Measurements from ENCODE around the gene TTLL7. TPM values are rescaled to one million over a fixed set of nuclear protein-coding genes. Genes with fewer than 3 reads are reported as not detected.

The TTLL7 gene
- polyA plus RNA-seq, 1 donor from 2014 or later = 88.1 TPM

DNA sequence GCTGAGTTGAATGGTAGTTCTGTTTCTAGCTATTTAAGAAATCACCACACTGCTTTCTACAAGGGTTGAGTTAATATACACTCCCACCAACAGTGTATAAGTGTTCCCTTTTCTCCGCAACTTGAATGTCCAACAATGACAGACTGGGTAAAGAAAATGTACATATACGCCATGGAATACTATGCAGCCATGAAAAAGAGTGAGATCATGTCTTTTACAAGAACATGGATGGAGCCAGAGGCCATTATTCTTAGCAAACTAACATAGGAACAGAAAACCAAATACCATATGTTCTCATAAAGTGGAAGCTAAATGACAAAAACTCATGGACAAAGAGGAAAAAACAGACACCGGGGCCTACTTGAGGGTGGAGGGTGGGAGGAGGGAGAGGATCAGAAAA, 14.8 kb upstream of the TTLL7 start:
- Histone ChIP-seq H2AFZ (ENCODE audit: low read depth, low read length) (no peak overlapping the region), H4K20me1 (ENCODE audit: insufficient read depth) (no peaks in the 10 kb centered on the region), H3K9me3 (ENCODE audit: low read length) (no peaks in the 10 kb centered on the region), H3K27me3 (ENCODE audit: insufficient read depth, low read depth, low read length) (no peaks in the 10 kb centered on the region), H3K9me2 (ENCODE audit: insufficient read depth, low read length) (no peaks in the 10 kb centered on the region), H3K36me3 (ENCODE audit: insufficient read depth, low read length) (no peaks in the 10 kb centered on the region), H3F3A (ENCODE audit: insufficient read depth, low read length, poor library complexity, severe bottlenecking) (no peaks in the 10 kb centered on the region), H3K9ac (ENCODE audit: low read length) (no peak overlapping the region), H3K4me3 (ENCODE audit: low read length) (no peak overlapping the region), H3K27ac (ENCODE audit: low read length) (no peak overlapping the region), H3K4me2 (ENCODE audit: low read length) (no peak overlapping the region), H3K79me2 (replicated peaks; ENCODE audit: insufficient read depth, low read length) (no peaks in the 10 kb centered on the region)
- TF ChIP-seq CTCF (IDR thresholded peaks at IDR 0.05; ENCODE audit: poor library complexity, severe bottlenecking) (no peak), POLR2AphosphoS5 (IDR thresholded peaks at IDR 0.05) (no peak), REST (IDR thresholded peaks at IDR 0.05; ENCODE audit: borderline replicate concordance) (no peak), EP300 (conservative IDR thresholded peaks at IDR 0.05; ENCODE audit: poor library complexity, severe bottlenecking) (no peak), RAD21 (conservative IDR thresholded peaks at IDR 0.05) (no peak), MXI1 (conservative IDR thresholded peaks at IDR 0.05; ENCODE audit: poor library complexity, severe bottlenecking) (no peak), SMC3 (conservative IDR thresholded peaks at IDR 0.05; ENCODE audit: poor library complexity) (no peak), EZH2 (IDR thresholded peaks at IDR 0.05; ENCODE audit: borderline replicate concordance, insufficient read depth, low read length, poor library complexity, severe bottlenecking) (no peak), TAF1 (IDR thresholded peaks at IDR 0.05; ENCODE audit: low read depth) (no peak)

- TF ChIP-seq REST (IDR thresholded peaks at IDR 0.05; ENCODE audit: borderline replicate concordance) = no peak
- no peak for TF ChIP-seq SMC3 (conservative IDR thresholded peaks at IDR 0.05; ENCODE audit: poor library complexity)
- no peak for TF ChIP-seq EZH2 (IDR thresholded peaks at IDR 0.05; ENCODE audit: borderline replicate concordance, insufficient read depth, low read length, poor library complexity, severe bottlenecking)
- no peak for TF ChIP-seq MXI1 (conservative IDR thresholded peaks at IDR 0.05; ENCODE audit: poor library complexity, severe bottlenecking)
- no peak for TF ChIP-seq CTCF (IDR thresholded peaks at IDR 0.05; ENCODE audit: poor library complexity, severe bottlenecking)
- no peak for TF ChIP-seq POLR2AphosphoS5 (IDR thresholded peaks at IDR 0.05)
- no peak for TF ChIP-seq EP300 (conservative IDR thresholded peaks at IDR 0.05; ENCODE audit: poor library complexity, severe bottlenecking)
- H3F3A ChIP-seq (ENCODE audit: insufficient read depth, low read length, poor library complexity, severe bottlenecking) = no peaks in the 10 kb centered on the region
- H3K4me2 ChIP-seq (ENCODE audit: low read length) = no peak overlapping the region
- H3K4me3 ChIP-seq (ENCODE audit: low read length) = no peak overlapping the region
- no peak overlapping the region for H3K27ac ChIP-seq (ENCODE audit: low read length)
- H3K9ac ChIP-seq (ENCODE audit: low read length) = no peak overlapping the region
- H3K9me3 ChIP-seq (ENCODE audit: low read length) = no peaks in the 10 kb centered on the region
- no peaks in the 10 kb centered on the region for H3K9me2 ChIP-seq (ENCODE audit: insufficient read depth, low read length)
- no peaks in the 10 kb centered on the region for H3K27me3 ChIP-seq (ENCODE audit: insufficient read depth, low read depth, low read length)
- no peak overlapping the region for H2AFZ ChIP-seq (ENCODE audit: low read depth, low read length)
- H3K79me2 ChIP-seq (replicated peaks; ENCODE audit: insufficient read depth, low read length) = no peaks in the 10 kb centered on the region
- H3K36me3 ChIP-seq (ENCODE audit: insufficient read depth, low read length) = no peaks in the 10 kb centered on the region
- no peaks in the 10 kb centered on the region for H4K20me1 ChIP-seq (ENCODE audit: insufficient read depth)
Measured at GRCh38 chr1:84012018-84012417, 13.1 kb upstream of the TTLL7 start.
